Activated T-helper 1 cell treated with anti-CD3 and anti-CD28 coated beads, Interleukin-12 subunit alpha, Interleukin-12 subunit beta, Interleukin-2, Interleukin-4 antibody, amounts not matched to agents 30 ng/mL and 10 ng/mL and 1 ng/mL, durations not matched to agents 14 hours and 24 hours and 36 hours (primary cell): ENCODE measurements around the gene ASIC2. TPM values are rescaled to one million over a fixed set of nuclear protein-coding genes. Genes with fewer than 3 reads are reported as not detected.

ENCODE experiments used
- DNase-seq: peaks from one replicate; pipeline ENCODE4 v3.0.0; 2021; ENCODE audit warnings: low spot score
- H3K27ac Mint-ChIP-seq: one replicate; pipeline ENCODE4 v1.8.0; 2021; ENCODE audit warnings: mild to moderate bottlenecking, mixed read lengths
- H3K27me3 Mint-ChIP-seq: one replicate; pipeline ENCODE4 v1.8.0; 2022; ENCODE audit warnings: mild to moderate bottlenecking, moderate library complexity, mixed read lengths; ENCODE audit not compliant: insufficient read depth
- H3K36me3 Mint-ChIP-seq: one replicate; pipeline ENCODE4 v1.8.0; 2021; ENCODE audit warnings: low read depth, mixed read lengths
- H3K4me1 Mint-ChIP-seq: one replicate; pipeline ENCODE4 v1.8.0; 2021; ENCODE audit warnings: low read depth, mixed read lengths
- H3K4me3 Mint-ChIP-seq: one replicate; pipeline ENCODE4 v1.8.0; 2021; ENCODE audit warnings: mild to moderate bottlenecking, moderate library complexity, mixed read lengths
- H3K9me3 Mint-ChIP-seq: one replicate; pipeline ENCODE4 v1.8.0; 2021; ENCODE audit warnings: mixed read lengths
- intact Hi-C: fragments of 100-400 bp; cut with micrococcal nuclease; formaldehyde crosslinking; loops from one replicate; pipeline ENCODE4 v1.15.1; 2024
- total RNA-seq: library from RNA; stranded (reverse); gene quantifications from 2 replicates; pipeline ENCODE4 v1.2.3, GENCODE V29; 2022

Gene ASIC2
- total RNA-seq, 1 donor from 2014 or later, result not detected

- no peak overlapping the region for H3K27ac Mint-ChIP-seq
- H3K4me3 Mint-ChIP-seq, result no peak overlapping the region
- DNase-seq, result no peak
- H3K4me1 Mint-ChIP-seq, result no peaks in the 10 kb centered on the region
- no peaks in the 10 kb centered on the region for H3K9me3 Mint-ChIP-seq
- H3K36me3 Mint-ChIP-seq, result no peaks in the 10 kb centered on the region
- intact Hi-C loops, result no loop called here
- peaks cover 3% of the 10 kb centered on the region for H3K27me3 Mint-ChIP-seq
These were observed 12.7 kb downstream of the ASIC2 start for GRCh38 chr17:33280162-33280943.

- no peak for DNase-seq
- Mint-ChIP-seq H3K27me3 (peaks cover 3% of the 10 kb centered on the region), H3K27ac (no peak overlapping the region), H3K36me3 (no peaks in the 10 kb centered on the region), H3K4me1 (no peaks in the 10 kb centered on the region), H3K9me3 (no peaks in the 10 kb centered on the region), H3K4me3 (no peak overlapping the region)
- intact Hi-C loops, result no loop called here
These were observed 15.5 kb downstream of the ASIC2 start for GRCh38 chr17:33277436-33278100.

GRCh38 chr17:33273743-33274410 lies 19.2 kb downstream of the ASIC2 start:
- Mint-ChIP-seq H3K27ac (no peak overlapping the region), H3K4me3 (no peak overlapping the region), H3K27me3 (no peaks in the 10 kb centered on the region), H3K36me3 (no peaks in the 10 kb centered on the region), H3K9me3 (no peaks in the 10 kb centered on the region), H3K4me1 (no peaks in the 10 kb centered on the region)
- DNase-seq, result no peak
- intact Hi-C loops, result no loop called here

GRCh38 chr17:33273271-33273670 lies 19.8 kb downstream of the ASIC2 start:
- H3K4me1 Mint-ChIP-seq, result no peaks in the 10 kb centered on the region
- H3K27me3 Mint-ChIP-seq, result no peaks in the 10 kb centered on the region
- no peak overlapping the region for H3K4me3 Mint-ChIP-seq
- DNase-seq, result no peak
- intact Hi-C loops, result no loop called here
- no peaks in the 10 kb centered on the region for H3K36me3 Mint-ChIP-seq
- no peak overlapping the region for H3K27ac Mint-ChIP-seq
- no peaks in the 10 kb centered on the region for H3K9me3 Mint-ChIP-seq

GRCh38 chr17:33272438-33272837 lies 20.7 kb downstream of the ASIC2 start:
- intact Hi-C loops, result no loop called here
- H3K4me1 Mint-ChIP-seq, result no peaks in the 10 kb centered on the region
- H3K9me3 Mint-ChIP-seq, result no peaks in the 10 kb centered on the region
- no peak for DNase-seq
- no peak overlapping the region for H3K4me3 Mint-ChIP-seq
- no peaks in the 10 kb centered on the region for H3K27me3 Mint-ChIP-seq
- no peaks in the 10 kb centered on the region for H3K36me3 Mint-ChIP-seq
- no peak overlapping the region for H3K27ac Mint-ChIP-seq

GRCh38 chr17:33269337-33270060 lies 23.6 kb downstream of the ASIC2 start:
- H3K4me3 Mint-ChIP-seq, result no peak overlapping the region
- no peak for DNase-seq
- no peaks in the 10 kb centered on the region for H3K27me3 Mint-ChIP-seq
- H3K4me1 Mint-ChIP-seq, result no peaks in the 10 kb centered on the region
- H3K27ac Mint-ChIP-seq, result no peak overlapping the region
- H3K9me3 Mint-ChIP-seq, result no peaks in the 10 kb centered on the region
- intact Hi-C loops, result no loop called here
- no peaks in the 10 kb centered on the region for H3K36me3 Mint-ChIP-seq

- H3K36me3 Mint-ChIP-seq, result no peaks in the 10 kb centered on the region
- no peaks in the 10 kb centered on the region for H3K9me3 Mint-ChIP-seq
- no peaks in the 10 kb centered on the region for H3K27me3 Mint-ChIP-seq
- no peak overlapping the region for H3K27ac Mint-ChIP-seq
- DNase-seq, result no peak
- H3K4me3 Mint-ChIP-seq, result no peak overlapping the region
- intact Hi-C loops, result no loop called here
- no peaks in the 10 kb centered on the region for H3K4me1 Mint-ChIP-seq
These were observed 25.1 kb downstream of the ASIC2 start for GRCh38 chr17:33267851-33268548.

- no peak overlapping the region for H3K4me3 Mint-ChIP-seq
- H3K36me3 Mint-ChIP-seq, result no peaks in the 10 kb centered on the region
- no peaks in the 10 kb centered on the region for H3K9me3 Mint-ChIP-seq
- intact Hi-C loops, result no loop called here
- H3K27ac Mint-ChIP-seq, result no peak overlapping the region
- H3K4me1 Mint-ChIP-seq, result no peaks in the 10 kb centered on the region
- DNase-seq, result no peak
- H3K27me3 Mint-ChIP-seq, result no peaks in the 10 kb centered on the region
These were observed 25.8 kb downstream of the ASIC2 start for GRCh38 chr17:33267271-33267790.

GRCh38 chr17:33266611-33267010 lies 26.5 kb downstream of the ASIC2 start:
- H3K27me3 Mint-ChIP-seq, result no peaks in the 10 kb centered on the region
- no peaks in the 10 kb centered on the region for H3K36me3 Mint-ChIP-seq
- H3K4me1 Mint-ChIP-seq, result no peaks in the 10 kb centered on the region
- H3K4me3 Mint-ChIP-seq, result no peak overlapping the region
- H3K27ac Mint-ChIP-seq, result no peak overlapping the region
- intact Hi-C loops, result no loop called here
- DNase-seq, result no peak
- H3K9me3 Mint-ChIP-seq, result no peaks in the 10 kb centered on the region

GRCh38 chr17:33266116-33266515 lies 27.0 kb downstream of the ASIC2 start:
- no peaks in the 10 kb centered on the region for H3K36me3 Mint-ChIP-seq
- no peak overlapping the region for H3K27ac Mint-ChIP-seq
- DNase-seq, result no peak
- no peaks in the 10 kb centered on the region for H3K9me3 Mint-ChIP-seq
- no peaks in the 10 kb centered on the region for H3K4me1 Mint-ChIP-seq
- H3K4me3 Mint-ChIP-seq, result no peak overlapping the region
- intact Hi-C loops, result no loop called here
- peaks cover 2% of the 10 kb centered on the region for H3K27me3 Mint-ChIP-seq

- peaks cover 2% of the 10 kb centered on the region for H3K27me3 Mint-ChIP-seq
- no peak overlapping the region for H3K4me3 Mint-ChIP-seq
- no peaks in the 10 kb centered on the region for H3K9me3 Mint-ChIP-seq
- no peaks in the 10 kb centered on the region for H3K4me1 Mint-ChIP-seq
- no peaks in the 10 kb centered on the region for H3K36me3 Mint-ChIP-seq
- no peak for DNase-seq
- H3K27ac Mint-ChIP-seq, result no peak overlapping the region
- intact Hi-C loops, result no loop called here
These were observed 29.7 kb downstream of the ASIC2 start for GRCh38 chr17:33263396-33263795.
